Activated CD8-positive, alpha-beta T cell treated with anti-CD3 and anti-CD28 coated beads for 36 hours (primary cell): ENCODE measurements around the gene CYB561D2. TPM values are rescaled to one million over a fixed set of nuclear protein-coding genes. Genes with fewer than 3 reads are reported as not detected.
"Not testable (repeated sequence)": the region's sequence is repeated elsewhere in the genome, so short reads cannot be mapped to it uniquely, and the experiment has no call there.

ENCODE experiments used
- ATAC-seq: fragments of 200-7000 bp; cut with Tn5 transposase; one replicate; pipeline ENCODE4 v1.10.0; 2021; ENCODE audit warnings: mild to moderate bottlenecking, moderate library complexity
- CTCF ChIA-PET: fragments of 350-600 bp; sonication (Branson Sonifier 250); formaldehyde crosslinking; loops from one replicate; lab custom pipeline; 2021; ENCODE audit warnings: antibody characterized with exemption; lab: Charles Lee
- POLR2A ChIA-PET: fragments of 350-600 bp; sonication (Branson Sonifier 250); formaldehyde crosslinking; loops from one replicate; lab custom pipeline; 2021; ENCODE audit warnings: antibody characterized with exemption; lab: Charles Lee
- DNase-seq: peaks from one replicate; pipeline ENCODE4 v3.0.0-alpha.2; 2020
- H3K27ac Mint-ChIP-seq: one replicate; pipeline ENCODE4 v1.8.0; 2021; ENCODE audit warnings: mild to moderate bottlenecking, mixed read lengths
- H3K27me3 Mint-ChIP-seq: one replicate; pipeline ENCODE4 v1.8.0; 2021; ENCODE audit warnings: mixed read lengths
- H3K36me3 Mint-ChIP-seq: one replicate; pipeline ENCODE4 v1.8.0; 2021; ENCODE audit warnings: low read depth, mixed read lengths
- H3K4me1 Mint-ChIP-seq: one replicate; pipeline ENCODE4 v1.8.0; 2021; ENCODE audit warnings: low read depth, mixed read lengths
- H3K4me3 Mint-ChIP-seq: one replicate; pipeline ENCODE4 v1.8.0; 2021; ENCODE audit warnings: mild to moderate bottlenecking, moderate library complexity, mixed read lengths
- H3K9me3 Mint-ChIP-seq: one replicate; pipeline ENCODE4 v1.8.0; 2021; ENCODE audit warnings: mixed read lengths
- intact Hi-C: fragments of 100-400 bp; cut with micrococcal nuclease; formaldehyde crosslinking; loops from one replicate; pipeline ENCODE4 v1.10.0; 2022
- total RNA-seq, 2 experiments: library from RNA; stranded (reverse); gene quantifications; one replicate each; pipeline ENCODE4 v1.2.3, GENCODE V29; 2021
- TF ChIP-seq, protein P1 (sequence below): fragments of 200-600 bp; IDR thresholded peaks from one replicate; pipeline ENCODE4 v1.8.0; 2022; ENCODE audit warnings: antibody characterized with exemption, mild to moderate bottlenecking

The CYB561D2 gene, protein sequence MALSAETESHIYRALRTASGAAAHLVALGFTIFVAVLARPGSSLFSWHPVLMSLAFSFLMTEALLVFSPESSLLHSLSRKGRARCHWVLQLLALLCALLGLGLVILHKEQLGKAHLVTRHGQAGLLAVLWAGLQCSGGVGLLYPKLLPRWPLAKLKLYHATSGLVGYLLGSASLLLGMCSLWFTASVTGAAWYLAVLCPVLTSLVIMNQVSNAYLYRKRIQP
- total RNA-seq, result 10 to 100 TPM; 17.1 to 18.2 TPM

GRCh38 chr3:50350527-50351322 is at the start of gene CYB561D2, which contains the start of gene NPRL2:
Gene CYB561D2, plus strand, starts transcription at chr3:50350862. Its CDS starts 572 bp downstream, at chr3:50351434.
Gene NPRL2, minus strand, starts transcription at chr3:50350775. Its CDS starts 123 bp downstream, at chr3:50350652.
- no peaks in the 10 kb centered on the region for H3K9me3 Mint-ChIP-seq
- peak within 1 kb of the TSS; percentile 91 for H3K4me3 Mint-ChIP-seq
- peak; percentile 89 for ATAC-seq
- TF ChIP-seq, protein P1, sequence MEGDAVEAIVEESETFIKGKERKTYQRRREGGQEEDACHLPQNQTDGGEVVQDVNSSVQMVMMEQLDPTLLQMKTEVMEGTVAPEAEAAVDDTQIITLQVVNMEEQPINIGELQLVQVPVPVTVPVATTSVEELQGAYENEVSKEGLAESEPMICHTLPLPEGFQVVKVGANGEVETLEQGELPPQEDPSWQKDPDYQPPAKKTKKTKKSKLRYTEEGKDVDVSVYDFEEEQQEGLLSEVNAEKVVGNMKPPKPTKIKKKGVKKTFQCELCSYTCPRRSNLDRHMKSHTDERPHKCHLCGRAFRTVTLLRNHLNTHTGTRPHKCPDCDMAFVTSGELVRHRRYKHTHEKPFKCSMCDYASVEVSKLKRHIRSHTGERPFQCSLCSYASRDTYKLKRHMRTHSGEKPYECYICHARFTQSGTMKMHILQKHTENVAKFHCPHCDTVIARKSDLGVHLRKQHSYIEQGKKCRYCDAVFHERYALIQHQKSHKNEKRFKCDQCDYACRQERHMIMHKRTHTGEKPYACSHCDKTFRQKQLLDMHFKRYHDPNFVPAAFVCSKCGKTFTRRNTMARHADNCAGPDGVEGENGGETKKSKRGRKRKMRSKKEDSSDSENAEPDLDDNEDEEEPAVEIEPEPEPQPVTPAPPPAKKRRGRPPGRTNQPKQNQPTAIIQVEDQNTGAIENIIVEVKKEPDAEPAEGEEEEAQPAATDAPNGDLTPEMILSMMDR, result no peak
- peak within 1 kb of the TSS; percentile 96 for H3K27ac Mint-ChIP-seq
- intact Hi-C loops, result no loop called here
- no peaks in the 10 kb centered on the region for H3K27me3 Mint-ChIP-seq
- peaks cover 24% of the 10 kb centered on the region for H3K36me3 Mint-ChIP-seq
- ChIA-PET POLR2A (interaction anchor here (0.6 to 6.9 kb wide), 18 partner anchors 9 to 1319 kb away, joined by 3 to 137 read pairs (median 4); partner anchors contain the start of genes HYAL2, HYAL3, NAA80 and RASSF1), CTCF (interaction anchor here (1.2 to 6.1 kb wide), 8 partner anchors 10 to 200 kb away, joined by 3 to 46 read pairs (median 8); partner anchors contain the start of gene RASSF1)
- peak; percentile 98 for DNase-seq
- H3K4me1 Mint-ChIP-seq, result peaks cover 56% of the 10 kb centered on the region

GRCh38 chr3:50302095-50303012 is 48.3 kb upstream of the CYB561D2 start:
- CTCF ChIA-PET, result interaction anchor here (0.9 to 2.1 kb wide), 4 partner anchors 22 to 108 kb away, joined by 3 to 8 read pairs (median 4); no protein-coding TSS in a partner anchor
- no peak overlapping the region for H3K27ac Mint-ChIP-seq
- ATAC-seq (no peak), DNase-seq (no peak)
- peaks cover 2% of the 10 kb centered on the region for H3K36me3 Mint-ChIP-seq
- no peaks in the 10 kb centered on the region for H3K27me3 Mint-ChIP-seq
- H3K4me1 Mint-ChIP-seq, result peaks cover 23% of the 10 kb centered on the region
- POLR2A ChIA-PET, result interaction anchor here (1.0 kb wide), 2 partner anchors 20 to 21 kb away, joined by 3 read pairs; partner anchors contain the start of gene HYAL2
- TF ChIP-seq, protein P1, result no peak
- intact Hi-C loops, result no loop called here
- H3K9me3 Mint-ChIP-seq, result no peaks in the 10 kb centered on the region
- no peak overlapping the region for H3K4me3 Mint-ChIP-seq

DNA sequence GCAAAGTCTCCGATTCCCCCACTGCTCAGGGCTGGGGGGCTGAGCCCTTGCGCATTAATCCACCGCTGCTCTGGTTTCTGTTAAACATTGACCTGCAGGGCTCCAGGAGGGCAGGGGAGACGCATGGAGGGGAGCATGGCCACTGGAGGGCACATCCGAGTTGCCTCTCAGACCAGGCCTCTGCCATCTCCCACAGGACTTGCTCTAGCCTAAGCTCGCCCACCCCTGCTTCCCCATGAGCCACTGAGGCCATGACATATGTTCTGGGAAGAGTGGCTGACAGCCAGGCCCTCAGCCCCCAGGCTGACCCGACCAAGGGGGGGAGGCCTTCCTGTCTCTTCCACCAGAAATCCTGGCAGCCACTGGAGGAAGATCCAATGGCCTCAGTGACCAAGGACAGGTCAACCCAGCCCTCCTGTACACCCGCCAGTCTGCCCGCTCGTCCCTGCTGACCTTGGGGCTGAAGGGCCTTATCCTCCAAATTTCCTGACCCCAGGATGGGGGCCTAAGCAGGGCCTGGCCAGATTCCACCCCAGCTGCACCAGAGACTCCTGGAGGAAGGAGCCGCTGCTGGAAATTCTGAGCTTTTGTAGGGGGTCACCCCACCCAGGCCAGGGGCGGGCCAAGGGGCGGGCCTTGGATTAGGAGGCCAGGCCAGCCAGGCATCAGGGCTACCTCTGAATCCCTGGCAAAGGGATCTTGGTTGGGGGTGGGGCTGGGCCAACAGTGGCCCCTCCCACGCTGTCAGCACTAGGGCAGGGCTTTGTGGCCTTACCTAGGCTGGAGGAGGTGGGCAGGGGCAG is 47.4 kb upstream of the CYB561D2 start, which contains the start of gene HYAL1:
Gene HYAL1, minus strand, starts transcription at position 562 of the 803 bp plus-strand sequence. CDS start 618 bp downstream, outside the sequence.
- ATAC-seq (no peak), DNase-seq (no peak)
- intact Hi-C loops, result no loop called here
- no peaks in the 10 kb centered on the region for H3K27me3 Mint-ChIP-seq
- peaks cover 2% of the 10 kb centered on the region for H3K36me3 Mint-ChIP-seq
- no peak within 1 kb of the TSS for H3K4me3 Mint-ChIP-seq
- CTCF ChIA-PET, result interaction anchor here (0.9 to 2.1 kb wide), 2 partner anchors 21 to 108 kb away, joined by 3 to 8 read pairs; no protein-coding TSS in a partner anchor
- TF ChIP-seq, protein P1, result no peak
- peaks cover 19% of the 10 kb centered on the region for H3K4me1 Mint-ChIP-seq
- POLR2A ChIA-PET, result no interaction called here
- no peaks in the 10 kb centered on the region for H3K9me3 Mint-ChIP-seq
- no peak within 1 kb of the TSS for H3K27ac Mint-ChIP-seq

- TF ChIP-seq, protein P1, result no peak
- intact Hi-C loops, result no loop called here
- Mint-ChIP-seq H3K9me3 (no peaks in the 10 kb centered on the region), H3K27me3 (no peaks in the 10 kb centered on the region), H3K36me3 (peaks cover 4% of the 10 kb centered on the region), H3K4me3 (no peak overlapping the region), H3K27ac (no peak overlapping the region), H3K4me1 (peaks cover 18% of the 10 kb centered on the region)
- ATAC-seq (peak; percentile 27), DNase-seq (no peak)
- CTCF ChIA-PET, result interaction anchor here (1.2 to 1.9 kb wide), 4 partner anchors 16 to 22 kb away, joined by 3 to 5 read pairs (median 4); partner anchors contain the start of gene HYAL2
- POLR2A ChIA-PET, result interaction anchor here (0.6 to 1.6 kb wide), 2 partner anchors 16 to 27 kb away, joined by 3 to 4 read pairs; no protein-coding TSS in a partner anchor
Measured at GRCh38 chr3:50304601-50305000, 46.1 kb upstream of the CYB561D2 start.

DNA sequence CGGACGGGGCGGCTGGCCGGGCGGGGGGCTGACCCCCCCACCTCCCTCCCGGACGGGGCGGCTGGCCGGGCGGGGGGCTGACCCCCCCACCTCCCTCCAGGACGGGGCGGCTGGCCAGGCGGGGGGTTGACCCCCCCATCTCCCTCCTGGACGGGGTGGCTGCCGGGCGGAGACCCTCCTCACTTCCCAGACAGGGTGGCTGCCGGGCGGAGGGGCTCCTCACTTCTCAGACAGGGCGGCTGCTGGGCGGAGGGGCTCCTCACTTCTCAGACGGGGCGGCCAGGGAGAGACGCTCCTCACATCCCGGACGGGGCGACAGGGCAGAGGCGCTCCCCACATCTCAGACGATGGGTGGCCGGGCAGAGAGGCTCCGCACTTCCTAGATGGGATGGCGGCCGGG is 38.6 kb upstream of the CYB561D2 start:
- H3K27me3 Mint-ChIP-seq, DNase-seq, ATAC-seq, intact Hi-C loops, H3K27ac Mint-ChIP-seq, POLR2A ChIA-PET, H3K9me3 Mint-ChIP-seq, H3K4me3 Mint-ChIP-seq, CTCF ChIA-PET, H3K36me3 Mint-ChIP-seq: not testable (repeated sequence)
- peaks cover 15% of the 10 kb centered on the region for H3K4me1 Mint-ChIP-seq
